ENCODE results near the gene HEXA.

Gene HEXA

GRCh38 chr15:72372361-72372760 is 3.5 kb downstream of the HEXA start:
- no peak for DNase-seq

DNA sequence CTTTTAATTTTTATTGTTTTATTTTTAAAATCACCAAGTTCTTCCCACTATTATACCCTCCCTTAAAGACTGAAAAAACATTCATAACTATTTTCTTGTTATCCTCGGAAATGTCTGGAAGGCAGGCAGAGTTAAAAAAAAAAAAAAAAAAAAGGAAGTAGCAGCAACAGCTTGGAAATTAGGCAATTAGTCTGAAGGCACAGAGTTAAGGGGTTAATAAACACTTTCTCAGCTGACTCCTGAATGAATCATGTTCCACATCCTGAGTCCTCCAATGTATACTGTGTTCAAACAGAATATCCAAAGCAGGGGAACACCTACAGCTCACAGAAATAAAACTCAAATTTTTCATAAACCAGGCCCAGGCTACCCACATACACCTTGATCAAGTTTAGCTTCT is 5.8 kb downstream of the HEXA start:
- peak; percentile 54 for DNase-seq

DNA sequence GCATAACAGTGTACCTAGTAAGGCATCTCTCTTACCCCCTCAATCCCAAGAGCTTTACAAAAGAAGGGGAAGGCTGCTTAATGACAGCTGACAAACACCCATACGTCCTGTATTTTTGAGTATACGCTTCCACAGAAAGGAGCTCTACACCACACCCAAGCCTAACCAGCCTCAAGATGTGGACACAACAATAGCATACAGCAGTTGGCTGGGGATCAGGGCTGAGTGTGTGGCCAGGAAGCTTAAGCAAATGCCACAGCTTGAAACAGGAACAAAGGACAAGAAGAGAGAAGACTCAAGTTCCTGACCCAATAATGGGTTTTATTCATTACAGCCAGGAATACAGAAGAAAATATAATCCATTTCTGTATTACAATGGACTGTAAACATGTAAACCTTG is 6.9 kb downstream of the HEXA start:
- peak; percentile 71 for DNase-seq

DNA sequence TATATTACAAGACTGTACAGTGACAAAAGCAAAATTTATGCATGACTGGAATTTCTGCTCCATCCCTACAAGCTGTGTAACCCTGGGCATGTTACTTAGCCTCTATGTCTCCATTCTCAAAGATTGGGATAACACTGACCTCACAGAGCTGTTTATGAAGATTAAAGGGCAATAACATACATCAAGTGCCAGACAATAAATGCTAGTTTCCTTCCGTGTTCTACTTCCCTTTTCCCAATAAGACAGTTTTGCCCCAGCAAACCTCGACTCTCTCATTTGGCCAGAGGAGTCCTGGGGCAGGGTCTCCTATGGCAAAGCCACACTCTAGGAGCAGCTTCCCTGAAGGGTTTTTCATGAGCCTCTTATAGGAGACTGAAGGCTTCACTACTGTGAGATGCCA is 7.5 kb downstream of the HEXA start:
- DNase-seq, result peak; percentile 57

DNA sequence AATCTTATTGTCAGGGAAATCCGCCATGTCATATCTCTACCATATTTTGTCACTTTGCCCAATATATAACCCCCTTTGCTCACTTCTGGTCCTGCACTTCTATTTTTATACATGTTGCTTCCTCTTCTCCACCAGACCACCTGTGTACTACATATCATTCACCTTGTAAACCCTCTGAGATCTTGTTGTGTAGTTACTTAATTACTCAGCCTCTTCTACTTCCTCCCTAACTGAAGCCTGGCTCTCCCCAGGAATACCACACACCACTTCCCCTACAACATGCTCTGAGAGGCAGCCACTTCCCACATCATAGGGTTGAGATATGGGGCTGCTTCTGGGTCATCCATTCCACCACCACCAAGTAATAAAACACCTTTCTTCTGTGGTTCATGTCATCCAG is 10.0 kb downstream of the HEXA start:
- DNase-seq, result peak; percentile 97

DNA sequence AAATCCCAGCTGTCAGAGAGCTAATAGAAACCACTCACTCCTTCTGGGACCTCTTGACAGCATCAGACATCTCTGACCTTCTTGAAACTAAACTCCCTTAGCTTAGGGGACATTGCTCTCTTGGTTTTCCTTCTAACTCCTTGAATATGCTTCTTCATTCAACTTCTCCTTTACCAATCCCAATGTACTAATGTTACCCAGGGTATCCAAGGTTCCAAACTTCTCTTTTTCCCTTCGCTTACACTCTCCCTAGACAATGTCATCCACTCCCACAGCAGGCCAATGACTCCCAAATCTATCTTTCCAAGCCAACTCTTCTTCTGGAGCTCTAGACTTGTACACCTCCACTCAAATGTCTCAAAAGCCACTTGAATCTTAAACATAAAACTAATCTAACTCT is 14.6 kb downstream of the HEXA start:
- no peak for DNase-seq

DNA sequence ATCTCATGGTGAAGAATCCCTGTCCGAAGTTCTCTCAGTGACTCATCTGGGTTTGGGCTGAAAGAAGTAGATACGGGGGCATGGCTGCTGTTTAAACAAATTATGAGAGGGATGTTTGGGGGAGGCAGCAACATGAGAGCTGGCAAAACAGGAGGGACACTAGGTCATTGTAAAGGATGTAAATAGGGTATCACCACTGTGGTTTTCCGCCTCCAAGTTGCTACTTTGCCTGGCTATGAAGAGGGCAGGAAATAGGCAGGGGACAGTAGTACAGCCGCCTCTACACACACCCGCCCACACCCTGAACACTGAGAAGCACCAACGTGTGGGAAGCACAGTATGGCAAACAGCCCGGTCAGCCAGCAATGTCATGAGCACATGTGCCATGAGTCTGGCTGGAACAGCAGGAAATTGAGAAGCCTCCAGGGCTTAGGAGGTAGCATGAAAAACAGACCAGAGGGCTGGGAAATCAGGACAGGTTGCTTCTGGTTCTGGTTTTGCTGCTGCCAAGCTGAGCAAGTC is 17.1 kb downstream of the HEXA start:
- DNase-seq, result no peak

GRCh38 chr15:72358121-72358520 is 17.7 kb downstream of the HEXA start:
- DNase-seq, result no peak

- DNase-seq, result no peak
Observed at GRCh38 chr15:72354496-72354895, 21.3 kb downstream of the HEXA start.

GRCh38 chr15:72353266-72353665 is 22.5 kb downstream of the HEXA start:
- no peak for DNase-seq

- DNase-seq, result no peak
Observed at GRCh38 chr15:72345806-72346205, 30.0 kb downstream of the HEXA start.

DNA sequence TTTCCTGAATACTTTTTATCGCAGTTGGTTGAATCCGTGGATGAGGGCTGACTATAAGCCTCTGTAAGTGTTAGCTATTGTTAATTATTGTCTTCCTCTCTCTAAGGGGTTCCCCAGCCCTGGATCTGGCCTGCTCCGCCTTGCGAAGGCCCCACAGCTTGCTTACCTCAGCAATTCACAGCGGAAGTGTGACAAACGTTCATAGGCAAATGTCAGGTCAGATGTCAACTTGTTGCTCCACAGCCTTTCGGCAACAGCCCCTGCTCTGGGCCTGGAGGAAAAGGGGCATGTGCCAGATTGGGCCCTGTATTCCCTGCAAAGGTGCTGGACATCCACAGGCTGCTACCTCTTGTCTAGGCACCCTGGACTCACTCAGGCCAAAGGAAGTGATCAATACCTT is 30.5 kb downstream of the HEXA start:
- DNase-seq, result no peak

DNA sequence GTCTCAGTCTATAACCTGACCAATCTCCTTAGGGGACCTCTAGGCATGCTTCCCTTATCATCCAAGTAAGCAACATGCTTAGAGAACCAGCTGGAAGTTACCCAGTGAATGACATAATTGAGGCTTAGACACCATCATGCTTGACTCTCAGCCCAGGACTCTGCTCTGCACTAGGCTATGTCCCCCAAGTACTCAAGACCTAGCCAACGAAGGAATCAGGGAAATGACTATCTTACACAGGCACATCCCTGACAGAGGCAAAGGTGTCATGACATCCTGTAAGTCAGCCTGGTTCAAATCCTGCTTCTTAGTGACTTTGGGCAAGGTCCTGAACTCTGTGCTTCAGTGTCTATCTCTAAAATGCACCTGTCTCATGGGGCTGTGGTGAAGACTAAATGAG is 31.2 kb downstream of the HEXA start:
- DNase-seq, result no peak

- no peak for DNase-seq
Observed at GRCh38 chr15:72342385-72342784, 33.4 kb downstream of the HEXA start.

DNA sequence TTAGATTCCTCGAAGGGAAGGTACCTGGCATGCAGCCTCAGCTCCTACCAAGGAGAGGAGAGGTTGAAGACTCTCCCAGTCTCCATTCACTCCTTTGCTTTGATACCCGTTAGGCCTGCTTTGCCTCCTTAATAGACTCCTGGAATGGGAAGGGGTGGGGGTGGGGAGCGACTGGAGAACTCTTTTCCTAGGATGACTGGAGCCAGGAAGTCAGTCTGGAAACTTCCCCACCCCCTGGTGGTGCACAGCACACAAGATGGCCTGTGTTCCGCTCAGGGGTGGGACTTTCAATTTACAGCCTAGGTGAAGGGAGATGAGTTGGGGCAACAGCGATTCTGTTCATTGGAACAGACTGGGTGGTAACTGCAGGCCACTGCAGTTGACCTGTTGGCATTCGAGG is 34.5 kb downstream of the HEXA start:
- no peak for DNase-seq

DNA sequence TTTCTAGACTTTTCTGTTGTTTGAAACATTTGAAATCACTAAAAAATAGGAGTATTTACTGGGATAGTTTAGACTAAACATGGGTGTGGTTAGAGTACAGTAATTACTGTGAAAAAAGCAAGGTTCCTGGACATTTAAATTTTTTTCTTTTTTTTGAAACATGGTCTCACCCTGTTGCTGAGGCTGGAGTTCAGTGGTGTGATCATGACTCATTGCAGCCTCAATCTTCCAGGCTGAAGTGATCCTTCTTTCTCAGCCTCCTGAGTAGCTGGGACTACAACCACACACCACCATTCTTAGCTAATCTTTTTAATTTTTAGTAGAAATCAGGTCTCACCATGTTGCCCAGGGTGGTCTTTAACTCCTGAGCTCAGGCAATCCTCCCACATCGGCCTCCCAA is 35.4 kb downstream of the HEXA start:
- no peak for DNase-seq

GRCh38 chr15:72339777-72340177 is 36.0 kb downstream of the HEXA start:
- DNase-seq, result peak; percentile 73

- DNase-seq, result no peak
Observed at GRCh38 chr15:72338617-72339321, 37.0 kb downstream of the HEXA start.

GRCh38 chr15:72338148-72338547 is 37.7 kb downstream of the HEXA start:
- DNase-seq, result no peak

- no peak for DNase-seq
Observed at GRCh38 chr15:72334842-72335241, 41.0 kb downstream of the HEXA start.

DNA sequence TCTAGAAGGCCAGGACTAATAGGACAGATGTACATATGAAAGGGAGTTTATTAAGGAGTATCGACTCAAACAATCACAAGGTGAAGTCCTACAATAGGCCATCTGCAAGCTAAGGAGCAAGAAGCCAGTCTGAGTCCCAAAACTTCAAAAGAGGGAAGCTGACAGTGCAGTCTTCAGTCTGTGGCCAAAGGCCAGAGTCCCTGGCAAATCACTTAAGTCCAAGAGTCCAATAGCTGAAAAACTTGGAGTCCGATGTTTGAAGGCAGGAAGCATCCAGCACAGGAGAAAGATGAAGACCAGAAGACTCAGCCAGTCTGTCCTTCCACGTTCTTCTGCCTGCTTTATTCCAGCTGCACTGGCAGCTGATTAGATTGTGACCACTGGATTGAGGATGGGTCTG is 44.8 kb downstream of the HEXA start:
- DNase-seq, result no peak

DNA sequence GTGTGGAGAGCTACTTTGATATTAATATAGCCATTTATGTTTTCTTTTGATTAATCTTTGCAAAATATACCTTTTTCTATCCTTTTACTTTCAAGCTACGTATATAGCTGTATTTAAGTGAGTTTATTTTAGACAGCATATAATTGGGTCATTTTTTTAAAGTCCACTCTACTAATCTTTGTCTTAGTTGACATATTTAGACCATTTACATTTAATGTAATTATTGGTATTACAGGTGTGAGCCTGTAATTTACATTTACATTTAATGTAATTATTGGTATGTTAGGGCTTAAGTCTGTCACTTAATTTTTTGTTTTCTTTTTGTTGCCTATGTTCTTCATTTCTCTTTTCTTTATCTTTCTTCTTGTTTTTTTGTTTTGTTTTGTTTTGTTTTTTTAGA is 52.1 kb downstream of the HEXA start:
- no peak for DNase-seq

DNA sequence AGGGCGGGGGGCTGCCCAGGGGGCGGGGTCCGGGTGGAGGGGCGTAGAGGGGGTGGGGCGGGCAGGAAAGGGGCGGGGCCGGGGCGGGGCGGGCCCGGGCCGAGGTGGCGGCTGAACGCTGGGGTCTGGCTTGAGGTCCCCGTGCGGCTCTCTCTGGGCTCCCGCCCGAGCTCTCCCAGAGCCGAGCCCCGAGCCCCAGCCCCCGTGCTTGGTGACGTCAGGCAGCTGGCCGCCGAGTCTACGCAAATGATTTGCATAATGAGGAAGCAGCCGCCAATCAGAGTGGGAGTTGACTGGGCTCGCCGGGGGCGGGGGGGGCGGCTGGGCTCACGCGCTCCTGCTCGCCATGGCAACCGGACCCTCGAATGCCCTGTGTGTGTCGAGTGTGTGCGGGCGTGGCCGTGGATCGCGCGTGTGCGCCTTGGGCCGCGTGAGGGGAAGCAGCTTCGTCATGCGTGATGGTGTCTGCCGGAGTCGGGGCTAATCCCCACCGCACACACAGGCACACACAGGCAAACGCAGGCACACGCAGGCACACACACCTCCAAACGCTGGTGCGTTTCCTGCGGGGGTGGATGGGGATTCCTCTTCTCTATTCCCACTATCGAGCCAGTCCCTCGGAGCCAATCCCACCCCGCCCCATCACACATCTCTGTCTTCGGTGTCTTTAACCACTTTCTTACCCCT is 55.7 kb downstream of the HEXA start, which contains the start of gene CELF6:
CELF6 (minus strand) TSS at position 173 of the 687 bp plus-strand sequence. CDS start 283 bp downstream, outside the sequence.
- DNase-seq, result no peak

- DNase-seq, result no peak
Observed at GRCh38 chr15:72319360-72319984, 56.3 kb downstream of the HEXA start.
